ENCODE results near the gene TPTE2.
"Not testable (repeated sequence)": the region's sequence is repeated elsewhere in the genome, so short reads cannot be mapped to it uniquely, and the experiment has no call there.

DNA sequence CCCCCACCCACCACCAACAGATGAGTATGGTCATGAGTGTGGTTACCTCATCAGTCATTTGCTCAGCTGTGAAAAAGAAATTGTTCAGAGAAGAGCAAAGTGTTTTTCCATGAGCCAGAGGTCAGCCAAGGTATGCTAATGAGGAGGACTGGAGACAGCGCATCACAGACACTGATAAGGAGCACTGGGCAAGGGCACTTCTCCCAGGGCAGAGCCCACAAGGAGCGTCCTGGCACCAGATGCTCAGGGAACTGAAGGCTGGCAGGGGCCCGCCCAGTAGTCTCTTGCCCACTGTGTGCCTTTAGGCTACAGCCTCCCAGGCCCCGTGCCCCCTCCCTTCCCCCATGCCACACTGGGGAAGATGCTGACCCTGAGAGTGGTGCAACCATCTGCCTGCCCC, 148.8 kb downstream of the TPTE2 start:
- TF ChIP-seq POLR2A (IDR thresholded peaks at IDR 0.05; ENCODE audit: low read depth, low read length); POLR2AphosphoS5 (IDR thresholded peaks at IDR 0.05; ENCODE audit: low read depth, low read length); TAF1 (IDR thresholded peaks at IDR 0.05; ENCODE audit: borderline replicate concordance, low read depth, low read length): not testable (repeated sequence)

Data from GM12892 (cell line).